GM18951 (cell line): Measurements from ENCODE around the gene RSL24D1.
"Not testable (repeated sequence)": the region's sequence is repeated elsewhere in the genome, so short reads cannot be mapped to it uniquely, and the experiment has no call there.

Experiments used
- POLR2A ChIP-seq: IDR thresholded peaks from 4 replicates; pipeline ENCODE4 v1.6.1; 2011; ENCODE audit warnings: mild to moderate bottlenecking; ENCODE audit not compliant: insufficient read length, insufficient read depth; ENCODE audit errors: extremely low read depth
- in situ Hi-C: fragments of 300-500 bp; cut with MboI; formaldehyde crosslinking; loops from one replicate; pipeline ENCODE4 v1.12.0; 2022; ENCODE audit warnings: low sequenced_read_pairs, mixed read lengths, inconsistent platforms; ENCODE audit not compliant: unreplicated experiment

RSL24D1 gene

GRCh38 chr15:55183679-55184078, 13.1 kb downstream of the RSL24D1 start:
- TF ChIP-seq POLR2A, result no peak
- in situ Hi-C loops, result no loop called here

- in situ Hi-C loops, result no loop called here
- TF ChIP-seq POLR2A, result no peak
These were observed 17.6 kb downstream of the RSL24D1 start for GRCh38 chr15:55179141-55179540.

GRCh38 chr15:55170361-55170760, 26.4 kb downstream of the RSL24D1 start:
- TF ChIP-seq POLR2A, result no peak
- in situ Hi-C loops, result no loop called here

GRCh38 chr15:55168350-55168974, 28.3 kb downstream of the RSL24D1 start:
- in situ Hi-C loops, result no loop called here
- TF ChIP-seq POLR2A, result no peak

GRCh38 chr15:55164284-55164683, 32.5 kb downstream of the RSL24D1 start:
- no peak for TF ChIP-seq POLR2A

GRCh38 chr15:55151631-55152030, 45.1 kb downstream of the RSL24D1 start:
- in situ Hi-C loops, result no loop called here
- no peak for TF ChIP-seq POLR2A

More at GRCh38 chr15:55164284-55164683, 32.5 kb downstream of the RSL24D1 start:
- in situ Hi-C loops, result no loop called here

GRCh38 chr15:55143132-55143531, 53.6 kb downstream of the RSL24D1 start:
- in situ Hi-C loops, result not testable (repeated sequence)

GRCh38 chr15:55133972-55134371, 62.8 kb downstream of the RSL24D1 start:
- TF ChIP-seq POLR2A, result no peak
- in situ Hi-C loops, result no loop called here

GRCh38 chr15:55132672-55133071, 64.1 kb downstream of the RSL24D1 start:
- in situ Hi-C loops, result no loop called here
- no peak for TF ChIP-seq POLR2A
